H1 (cell line): Measurements from ENCODE around the gene PRKCSH. TPM values are rescaled to one million over a fixed set of nuclear protein-coding genes. Genes with fewer than 3 reads are reported as not detected.

Source experiments
- BRCA1 ChIP-seq: IDR thresholded peaks from 2 replicates; pipeline ENCODE4 v1.6.1; 2012; ENCODE audit warnings: low read depth, low read length, improper control_type of control experiment
- CREB1 ChIP-seq: IDR thresholded peaks from 2 replicates; pipeline ENCODE4 v1.6.1; 2012; ENCODE audit warnings: inconsistent platforms
- CTBP2 ChIP-seq: IDR thresholded peaks from 2 replicates; pipeline ENCODE4 v1.7.0; 2011; ENCODE audit warnings: borderline replicate concordance, mild to moderate bottlenecking, moderate library complexity, mixed read lengths, low read length; ENCODE audit not compliant: insufficient read depth, insufficient read length
- EP300 ChIP-seq, 2 experiments: IDR thresholded peaks; 1 replicate in 1 of 2; 2 replicates in 1 of 2; pipeline ENCODE4 v1.6.1; 2011 to 2012; ENCODE audit warnings: low read depth in 2 of 2, low read length in 2 of 2, mild to moderate bottlenecking in 2 of 2, borderline replicate concordance in 1 of 2, inconsistent platforms in 1 of 2, moderate library complexity in 1 of 2
- FOSL1 ChIP-seq: IDR thresholded peaks from 2 replicates; pipeline ENCODE4 v1.6.1; 2011; ENCODE audit warnings: mild to moderate bottlenecking, low read depth, low read length, moderate library complexity; ENCODE audit not compliant: insufficient read depth
- RNF2 ChIP-seq: fragments of 200-900, 300-1000 bp; sonication (generic); IDR thresholded peaks from 2 replicates; pipeline ENCODE4 v1.7.1; 2016; ENCODE audit warnings: borderline replicate concordance, low read depth, mild to moderate bottlenecking, antibody characterized with exemption, low read length; ENCODE audit not compliant: poor library complexity, severe bottlenecking; ENCODE audit errors: missing control alignments
- polyA plus RNA-seq, 7 experiments: library from polyadenylated mRNA; depleted of rRNA in 3 of 7; stranded (reverse) in 5 of 7; unstranded in 2 of 7; fragments of >200 nt in 5 of 7; fragments of 200-250 nt in 2 of 7; gene quantifications; 1 replicate in 5 of 7; 2 replicates in 1 of 7; 4 replicates in 1 of 7; pipeline versions ENCODE4 v1.2.1 to v1.2.3, GENCODE V29; 2011 to 2013; ENCODE audit warnings: missing spikeins in 2 of 7, mixed read lengths in 2 of 7
- total RNA-seq: library from RNA; stranded (reverse); fragmentation: NEBNext Ultra II Directional; extraction: Animal tissue kit (Norgen Biotek cat#: 25700); gene quantifications from 2 replicates; pipeline ENCODE4 v1.2.1, GENCODE V29; 2021

The PRKCSH gene
- total and polyA plus RNA-seq, 2 of the 8 experiments (the other 6 are each of a cell fraction or from before 2014, with no cell fraction given) = 97.2 to 337 TPM

DNA sequence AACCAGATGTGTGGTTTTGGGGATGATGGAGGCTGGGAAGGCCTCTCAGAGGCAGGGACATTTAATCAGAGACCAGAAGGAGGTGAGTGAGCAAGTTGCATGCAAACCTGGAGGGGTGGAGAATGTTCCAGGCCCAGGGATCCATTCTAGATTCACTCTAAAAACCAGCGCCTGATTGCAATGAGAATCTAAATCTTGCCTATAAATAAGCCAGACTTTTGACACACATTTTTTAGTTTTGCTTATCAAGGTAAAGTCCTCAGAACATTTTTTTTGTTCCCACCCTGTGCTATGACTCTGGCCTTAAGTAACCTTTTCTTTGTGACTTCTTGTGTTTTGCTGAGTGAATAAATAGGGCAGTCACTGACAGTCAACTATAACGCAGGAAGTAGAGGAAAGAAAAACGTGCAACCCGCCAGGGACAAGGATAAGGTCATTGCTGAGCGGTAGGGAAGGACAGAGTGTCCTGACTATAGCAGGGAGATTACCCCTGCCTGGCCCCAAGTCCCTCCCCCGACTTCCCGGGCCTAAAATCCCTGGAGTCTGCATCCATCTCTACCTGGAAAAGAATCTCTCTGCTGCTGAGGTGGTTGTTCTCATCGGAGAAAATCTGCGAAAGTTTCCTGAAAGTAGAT lies 30.7 kb upstream of the PRKCSH start (continued):
- TF ChIP-seq RNF2 = no peak
- no peak for TF ChIP-seq EP300 (IDR thresholded peaks at IDR 0.05; ENCODE audit: borderline replicate concordance in 1 of 2, low read depth in 2 of 2, low read length in 2 of 2)
- no peak for TF ChIP-seq CTBP2
- no peak for TF ChIP-seq FOSL1
- no peak for TF ChIP-seq BRCA1
- TF ChIP-seq CREB1 = no peak
